Trophoblast cell (in vitro differentiated cells and primary cell): ENCODE measurements around the gene POLA1.

Experiments used
- DNase-seq, 2 donors: peaks; one replicate each; pipeline ENCODE4 v3.0.0-alpha.2; 2016
- H2AFZ ChIP-seq: 2 replicates; pipeline ENCODE4 v1.6.1; 2013; ENCODE audit warnings: low read length, moderate library complexity, mild to moderate bottlenecking; ENCODE audit not compliant: insufficient read depth, poor library complexity
- H2AK5ac ChIP-seq: 2 replicates; pipeline ENCODE4 v1.6.1; 2013; ENCODE audit warnings: mild to moderate bottlenecking, low read length
- H2BK120ac ChIP-seq: 2 replicates; pipeline ENCODE4 v1.6.1; 2013; ENCODE audit warnings: low read length, mild to moderate bottlenecking, moderate library complexity; ENCODE audit not compliant: insufficient read depth, poor library complexity
- H2BK12ac ChIP-seq: 2 replicates; pipeline ENCODE4 v1.6.1; 2013; ENCODE audit warnings: mild to moderate bottlenecking, low read length, moderate library complexity
- H2BK5ac ChIP-seq: 2 replicates; pipeline ENCODE4 v1.6.1; 2013; ENCODE audit warnings: low read length, low read depth, moderate library complexity, mild to moderate bottlenecking; ENCODE audit not compliant: poor library complexity
- H3K14ac ChIP-seq: 2 replicates; pipeline ENCODE4 v1.6.1; 2013; ENCODE audit warnings: mild to moderate bottlenecking, low read length
- H3K18ac ChIP-seq: 2 replicates; pipeline ENCODE4 v1.6.1; 2013; ENCODE audit warnings: mild to moderate bottlenecking, low read length
- H3K23ac ChIP-seq: 2 replicates; pipeline ENCODE4 v1.6.1; 2013; ENCODE audit warnings: low read length
- H3K27ac ChIP-seq: 2 replicates; pipeline ENCODE4 v1.5.1; 2013; ENCODE audit warnings: low read depth, mild to moderate bottlenecking, inconsistent platforms, low read length, moderate library complexity
- H3K27me3 ChIP-seq: 2 replicates; pipeline ENCODE4 v1.6.1; 2013; ENCODE audit warnings: inconsistent platforms, mild to moderate bottlenecking, low read length, moderate library complexity; ENCODE audit not compliant: insufficient read depth
- H3K36me3 ChIP-seq, 2 experiments: 1 replicate in 1 of 2; 2 replicates in 1 of 2; pipeline ENCODE4 v1.6.1; 2013; ENCODE audit warnings: low read length in 2 of 2, mild to moderate bottlenecking in 2 of 2, moderate library complexity in 1 of 2; ENCODE audit not compliant: insufficient read depth in 2 of 2, control insufficient read depth in 1 of 2
- H3K4ac ChIP-seq: 2 replicates; pipeline ENCODE4 v1.6.1; 2013; ENCODE audit warnings: low read depth, mild to moderate bottlenecking, low read length, moderate library complexity
- H3K4me1 ChIP-seq, 2 experiments: 1 replicate in 1 of 2; 2 replicates in 1 of 2; pipeline ENCODE4 v1.6.1; 2013; ENCODE audit warnings: low read length in 2 of 2, mild to moderate bottlenecking in 2 of 2, moderate library complexity in 1 of 2; ENCODE audit not compliant: insufficient read depth in 2 of 2, control insufficient read depth in 1 of 2
- H3K4me2 ChIP-seq: 2 replicates; pipeline ENCODE4 v1.6.1; 2013; ENCODE audit warnings: inconsistent platforms, mild to moderate bottlenecking, low read length, moderate library complexity
- H3K4me3 ChIP-seq: 2 replicates; pipeline ENCODE4 v1.5.1; 2013; ENCODE audit warnings: mild to moderate bottlenecking, low read depth, low read length, inconsistent platforms
- H3K79me1 ChIP-seq: one replicate; pipeline ENCODE4 v1.6.1; 2013; ENCODE audit warnings: low read length
- H3K79me2 ChIP-seq: 2 replicates; pipeline ENCODE4 v1.6.1; 2013; ENCODE audit warnings: low read length, mild to moderate bottlenecking; ENCODE audit not compliant: control insufficient read depth, insufficient read depth, poor library complexity
- H3K9ac ChIP-seq: 2 replicates; pipeline ENCODE4 v1.6.1; 2013; ENCODE audit warnings: mild to moderate bottlenecking, low read length
- H3K9me3 ChIP-seq: 2 replicates; pipeline ENCODE4 v1.6.1; 2013; ENCODE audit warnings: low read depth, mild to moderate bottlenecking, control low read depth, inconsistent platforms, low read length; ENCODE audit not compliant: insufficient read depth
- H4K12ac ChIP-seq: 2 replicates; pipeline ENCODE4 v1.6.1; 2013; ENCODE audit warnings: low read depth, mild to moderate bottlenecking, low read length, moderate library complexity
- H4K8ac ChIP-seq: 2 replicates; pipeline ENCODE4 v1.6.1; 2013; ENCODE audit warnings: low read depth, mild to moderate bottlenecking, low read length, moderate library complexity
- H4K91ac ChIP-seq: one replicate; pipeline ENCODE4 v1.6.1; 2013; ENCODE audit warnings: low read depth, mild to moderate bottlenecking, low read length, moderate library complexity
- WGBS: extraction: QIAGEN DNeasy Blood & Tissue Kit; methylation state at CpG from one replicate; pipeline ENCODE4 v1.1.7; 2013; ENCODE audit warnings: missing lambda C conversion rate; ENCODE audit not compliant: insufficient read length, insufficient coverage; ENCODE audit errors: extremely low coverage; 5-methylcytosine and 5-hydroxymethylcytosine counted together

Gene POLA1

DNA sequence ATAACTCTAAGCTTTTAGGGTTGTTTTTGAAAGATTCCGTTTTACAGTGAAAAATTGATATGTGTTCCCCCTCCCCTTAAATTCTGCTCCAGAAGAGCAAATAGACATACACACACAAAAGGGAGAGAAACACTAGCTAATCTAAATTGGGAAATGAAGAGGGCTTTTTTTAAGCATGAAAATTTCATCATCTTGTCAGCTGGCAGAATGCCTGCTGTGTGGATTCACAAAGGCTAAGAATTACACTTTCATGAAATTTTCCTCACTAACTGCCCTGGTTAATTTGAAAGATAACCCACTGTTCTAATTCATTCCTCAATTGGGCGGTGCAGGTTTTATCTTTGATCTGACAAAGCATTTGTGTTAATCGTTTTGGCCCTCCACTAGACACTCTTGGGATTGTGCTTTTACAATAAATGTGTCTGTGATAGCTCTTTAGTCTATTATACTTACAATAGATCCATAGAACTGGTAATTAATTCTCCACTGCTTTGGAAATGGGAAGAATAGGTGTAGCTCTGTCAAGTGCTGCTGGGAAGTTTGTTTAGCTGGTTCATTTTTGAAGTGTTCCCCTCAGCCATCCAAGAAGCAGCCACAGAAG lies 152.9 kb downstream of the POLA1 start:
- no CpG with 5 or more reads among the region's 3 CpGs for WGBS
- Histone ChIP-seq H3K4me2 (no peak overlapping the region), H2AFZ (no peak overlapping the region), H3K4me1 (no peaks in the 10 kb centered on the region), H2BK120ac (no peak overlapping the region), H3K4me3 (no peak overlapping the region), H3K23ac (no peak overlapping the region), H4K12ac (no peak overlapping the region), H3K14ac (no peak overlapping the region), H3K18ac (no peak overlapping the region), H3K4ac (no peak overlapping the region), H2AK5ac (no peak overlapping the region), H3K9me3 (no peaks in the 10 kb centered on the region), H2BK12ac (no peak overlapping the region), H3K9ac (no peak overlapping the region), H3K27ac (no peak overlapping the region), H4K8ac (no peak overlapping the region), H4K91ac (no peak overlapping the region), H3K36me3 (peaks cover 0 to 1% of the 10 kb centered on the region in 2 experiments), H3K79me2 (no peaks in the 10 kb centered on the region), H2BK5ac (no peak overlapping the region), H3K27me3 (no peaks in the 10 kb centered on the region), H3K79me1 (no peaks in the 10 kb centered on the region)
- DNase-seq: no peak

DNA sequence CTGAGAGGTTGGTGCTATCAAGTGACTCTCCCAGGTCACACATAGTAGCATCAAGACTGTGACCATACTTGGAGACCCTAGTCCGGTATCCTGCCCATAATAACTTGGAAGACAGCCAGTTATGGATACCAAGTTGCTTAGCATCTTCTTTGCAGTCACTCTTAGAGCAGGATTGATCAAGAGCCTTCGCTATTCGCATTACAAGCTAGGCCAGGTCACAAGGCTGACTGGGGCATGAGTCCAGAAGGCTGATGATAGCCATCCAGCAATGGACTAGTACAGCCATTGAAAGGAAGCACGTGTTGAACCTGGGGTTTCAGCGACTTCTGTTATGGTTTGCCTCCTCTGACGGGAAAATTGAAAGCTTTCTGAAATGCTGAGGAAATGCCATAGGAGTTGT lies 157.6 kb downstream of the POLA1 start:
- Histone ChIP-seq H3K9ac (no peak overlapping the region), H4K8ac (no peak overlapping the region), H3K14ac (no peak overlapping the region), H3K27ac (no peak overlapping the region), H3K4me3 (no peak overlapping the region), H3K27me3 (no peaks in the 10 kb centered on the region), H2BK120ac (no peak overlapping the region), H3K79me1 (no peaks in the 10 kb centered on the region), H2AK5ac (no peak overlapping the region), H4K91ac (no peak overlapping the region), H2AFZ (no peak overlapping the region), H3K4ac (no peak overlapping the region), H3K4me2 (no peak overlapping the region), H3K18ac (no peak overlapping the region), H3K23ac (no peak overlapping the region), H2BK12ac (no peak overlapping the region), H2BK5ac (no peak overlapping the region), H3K79me2 (no peaks in the 10 kb centered on the region), H3K9me3 (no peaks in the 10 kb centered on the region), H3K36me3 (peaks cover 2 to 3% of the 10 kb centered on the region in 2 experiments), H4K12ac (no peak overlapping the region), H3K4me1 (no peaks in the 10 kb centered on the region)
- WGBS: no CpG with 5 or more reads among the region's 6 CpGs
- no peak for DNase-seq

DNA sequence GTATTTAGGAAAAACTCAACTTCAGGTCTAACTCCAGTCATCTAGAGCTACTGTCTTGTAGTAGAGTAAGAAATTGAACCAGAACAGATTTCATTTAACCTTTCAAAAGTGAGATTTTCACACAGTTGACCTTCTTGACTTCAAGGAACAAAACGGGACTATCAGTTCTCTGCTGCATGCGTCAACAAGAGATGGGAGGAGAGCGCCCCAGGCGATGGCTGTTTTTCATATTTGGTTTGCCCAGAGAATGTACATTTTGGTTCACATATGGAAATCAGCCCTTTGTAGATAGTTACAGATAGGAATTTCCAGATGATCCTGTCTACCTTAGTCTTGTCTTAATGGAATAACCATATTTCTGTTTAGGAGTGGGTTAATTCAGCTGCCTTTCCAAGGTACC lies 158.1 kb downstream of the POLA1 start:
- peak; percentile 69 to 86 for DNase-seq
- H2BK5ac ChIP-seq: no peak overlapping the region
- peaks cover 2 to 3% of the 10 kb centered on the region in 2 experiments for H3K36me3 ChIP-seq
- no peak overlapping the region for H4K91ac ChIP-seq
- no peak overlapping the region for H2BK120ac ChIP-seq
- no peaks in the 10 kb centered on the region for H3K27me3 ChIP-seq
- H3K9ac ChIP-seq: no peak overlapping the region
- no peak overlapping the region for H3K4me2 ChIP-seq
- H2AFZ ChIP-seq: no peak overlapping the region
- no CpG with 5 or more reads among the region's 4 CpGs for WGBS
- no peak overlapping the region for H4K12ac ChIP-seq
- H3K9me3 ChIP-seq: no peaks in the 10 kb centered on the region
- no peaks in the 10 kb centered on the region for H3K79me1 ChIP-seq
- no peak overlapping the region for H2AK5ac ChIP-seq
- H3K4ac ChIP-seq: no peak overlapping the region
- H3K27ac ChIP-seq: no peak overlapping the region
- H3K18ac ChIP-seq: no peak overlapping the region
- H4K8ac ChIP-seq: no peak overlapping the region
- no peak overlapping the region for H3K23ac ChIP-seq
- H3K4me3 ChIP-seq: no peak overlapping the region
- no peaks in the 10 kb centered on the region for H3K4me1 ChIP-seq
- H3K14ac ChIP-seq: no peak overlapping the region
- H2BK12ac ChIP-seq: no peak overlapping the region
- H3K79me2 ChIP-seq: no peaks in the 10 kb centered on the region

DNA sequence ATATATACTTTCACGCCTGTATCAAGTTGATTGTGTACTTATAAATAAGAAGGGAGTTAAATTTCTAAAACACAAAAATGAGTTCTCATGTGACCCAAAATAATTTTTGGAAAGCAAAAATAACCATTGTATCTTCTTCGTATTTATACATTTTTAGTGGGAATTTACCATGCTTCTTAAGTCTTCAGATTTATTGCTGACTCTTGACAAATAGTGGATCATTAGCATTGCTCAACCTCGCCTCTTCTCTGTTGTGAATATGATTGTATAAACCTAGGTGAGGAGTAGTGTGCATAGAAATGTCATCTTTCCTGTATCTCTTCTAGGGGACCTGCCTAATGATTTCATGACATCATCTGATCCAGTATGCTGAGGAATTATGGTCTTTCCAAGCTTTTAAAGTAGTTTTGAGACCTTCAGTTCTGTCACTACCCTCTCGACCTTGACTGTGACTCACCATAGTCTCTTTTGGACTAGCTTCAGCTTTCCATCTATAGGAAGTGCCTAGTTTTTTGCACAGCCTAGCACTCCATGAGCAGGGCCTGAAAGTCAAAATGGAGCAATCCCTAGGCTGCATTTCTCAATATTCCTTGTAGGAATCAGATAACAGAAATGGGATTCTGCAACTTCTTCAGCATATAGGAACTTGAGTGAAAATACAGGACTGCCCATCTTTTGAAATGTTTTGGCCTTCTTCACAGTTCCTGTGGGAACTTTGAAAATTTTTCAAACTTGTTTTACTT lies 164.5 kb downstream of the POLA1 start:
- Histone ChIP-seq H2BK12ac (no peak overlapping the region), H3K79me1 (no peaks in the 10 kb centered on the region), H3K9me3 (no peaks in the 10 kb centered on the region), H4K91ac (no peak overlapping the region), H3K4ac (no peak overlapping the region), H3K27me3 (no peaks in the 10 kb centered on the region), H4K8ac (no peak overlapping the region), H2BK120ac (no peak overlapping the region), H2AK5ac (no peak overlapping the region), H3K4me2 (no peak overlapping the region), H3K36me3 (peaks cover 2 to 3% of the 10 kb centered on the region in 2 experiments), H3K4me1 (no peaks in the 10 kb centered on the region), H2BK5ac (no peak overlapping the region), H3K4me3 (no peak overlapping the region), H3K27ac (no peak overlapping the region), H3K23ac (no peak overlapping the region), H3K18ac (no peak overlapping the region), H4K12ac (no peak overlapping the region), H2AFZ (no peak overlapping the region), H3K79me2 (no peaks in the 10 kb centered on the region), H3K14ac (no peak overlapping the region), H3K9ac (no peak overlapping the region)
- WGBS: no CpG with 5 or more reads among the region's 4 CpGs
- peak in 1 of 2 donors; percentile 77 for DNase-seq
